ENCODE data around the gene CEP78. TPM values are rescaled to one million over a fixed set of nuclear protein-coding genes. Genes with fewer than 3 reads are reported as not detected.

The CEP78 gene
- total RNA-seq, 1 experiment from 2014 or later = 57.8 TPM

DNA sequence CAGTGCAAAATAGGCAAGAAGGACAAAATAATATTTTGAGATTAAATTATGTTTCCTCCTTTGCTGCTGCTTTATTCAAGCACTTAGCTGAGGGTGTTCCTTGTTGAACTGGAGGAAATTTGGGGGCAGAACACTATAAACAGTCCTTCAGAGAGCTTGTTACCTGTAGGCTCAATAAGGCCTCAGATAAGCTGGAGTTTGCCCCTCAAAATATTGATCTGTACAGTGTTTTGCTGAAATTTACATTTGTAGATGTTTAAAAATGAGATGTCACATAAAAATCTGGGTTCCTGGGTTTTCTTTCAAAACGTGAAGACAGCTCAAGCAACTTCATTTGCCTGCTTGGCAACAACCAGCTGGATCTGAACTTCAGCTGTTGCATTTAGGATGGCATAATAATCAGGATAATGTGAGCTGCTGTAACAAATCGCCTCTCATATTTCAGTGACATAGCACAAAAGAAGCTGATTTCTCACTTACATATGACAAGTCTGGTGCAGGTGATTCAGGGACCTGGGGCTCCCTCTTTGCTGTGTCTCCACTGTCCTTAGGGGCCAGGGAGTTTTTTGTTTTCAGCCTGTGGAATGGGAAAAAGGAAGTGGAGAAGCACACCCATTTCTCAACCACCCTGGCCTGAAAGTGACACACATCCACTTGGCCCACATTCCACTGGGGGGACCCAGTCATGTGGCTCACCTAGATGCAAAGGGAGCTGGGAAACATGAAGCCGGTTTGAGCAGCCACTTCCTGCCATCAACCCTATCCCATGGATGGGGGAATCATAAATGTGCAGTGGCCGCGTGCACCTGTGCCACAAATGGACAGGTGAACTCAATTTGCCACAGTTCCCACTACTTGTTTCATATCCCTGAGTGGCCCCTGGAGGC is 58.7 kb downstream of the CEP78 start:
- DNase-seq = no peak
- no peak overlapping the region; a peak in 1 of 7 replicates for H3K27ac Mint-ChIP-seq
- peaks cover 17% of the 10 kb centered on the region; the same call in 1 of the 2 replicates for H3K79me2 ChIP-seq (ENCODE audit: insufficient read depth, low read length)

More for the DNA sequence above, 58.7 kb downstream of the CEP78 start:
- no peaks in the 10 kb centered on the region for H3K4me1 ChIP-seq (ENCODE audit: insufficient read depth, low read length)
- peaks cover 11 to 19% (median 17%) of the 10 kb centered on the region in 3 experiments for H3K36me3 Mint-ChIP-seq (ENCODE audit: insufficient read depth in 1 of 3, low read depth in 3 of 3)
- no peak overlapping the region for H3K18ac ChIP-seq (ENCODE audit: insufficient read length, low read depth, low read length)
- H2AFZ ChIP-seq (ENCODE audit: low read length) = no peak overlapping the region
- H2BK5ac ChIP-seq (ENCODE audit: insufficient read length, low read length) = no peak overlapping the region
- no peak overlapping the region for H3K27ac ChIP-seq (ENCODE audit: insufficient read length, low read depth, low read length)
- H2BK20ac ChIP-seq (ENCODE audit: low read depth, low read length, poor library complexity, severe bottlenecking) = no peak overlapping the region
- H3K27me3 Mint-ChIP-seq (ENCODE audit: low read depth) = no peaks in the 10 kb centered on the region; the same call in 1 of the 2 replicates
- H4K8ac ChIP-seq (replicated peaks; ENCODE audit: insufficient read length, low read depth, low read length) = no peak overlapping the region
- no peaks in the 10 kb centered on the region for H3K79me1 ChIP-seq (ENCODE audit: insufficient read depth, low read depth, low read length, poor library complexity, severe bottlenecking)
- no peak overlapping the region for H3K4me2 ChIP-seq (ENCODE audit: insufficient read depth, insufficient read length, low read length)
- no peak overlapping the region for H3K4ac ChIP-seq (ENCODE audit: low read depth, low read length)
- peaks cover 0 to 3% of the 10 kb centered on the region in 2 experiments; a peak in 2 of 5 replicates for H3K9me3 Mint-ChIP-seq
- TF ChIP-seq, protein P1, sequence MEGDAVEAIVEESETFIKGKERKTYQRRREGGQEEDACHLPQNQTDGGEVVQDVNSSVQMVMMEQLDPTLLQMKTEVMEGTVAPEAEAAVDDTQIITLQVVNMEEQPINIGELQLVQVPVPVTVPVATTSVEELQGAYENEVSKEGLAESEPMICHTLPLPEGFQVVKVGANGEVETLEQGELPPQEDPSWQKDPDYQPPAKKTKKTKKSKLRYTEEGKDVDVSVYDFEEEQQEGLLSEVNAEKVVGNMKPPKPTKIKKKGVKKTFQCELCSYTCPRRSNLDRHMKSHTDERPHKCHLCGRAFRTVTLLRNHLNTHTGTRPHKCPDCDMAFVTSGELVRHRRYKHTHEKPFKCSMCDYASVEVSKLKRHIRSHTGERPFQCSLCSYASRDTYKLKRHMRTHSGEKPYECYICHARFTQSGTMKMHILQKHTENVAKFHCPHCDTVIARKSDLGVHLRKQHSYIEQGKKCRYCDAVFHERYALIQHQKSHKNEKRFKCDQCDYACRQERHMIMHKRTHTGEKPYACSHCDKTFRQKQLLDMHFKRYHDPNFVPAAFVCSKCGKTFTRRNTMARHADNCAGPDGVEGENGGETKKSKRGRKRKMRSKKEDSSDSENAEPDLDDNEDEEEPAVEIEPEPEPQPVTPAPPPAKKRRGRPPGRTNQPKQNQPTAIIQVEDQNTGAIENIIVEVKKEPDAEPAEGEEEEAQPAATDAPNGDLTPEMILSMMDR (conservative IDR thresholded peaks at IDR 0.05) = no peak
- peaks cover 13% of the 10 kb centered on the region for H3K23me2 ChIP-seq (ENCODE audit: insufficient read length, low read depth, low read length, poor library complexity, severe bottlenecking)
- no CpG with 5 or more reads among the region's 5 CpGs for WGBS (ENCODE audit: extremely low coverage, insufficient read length, low lambda C conversion rate)
- no peak overlapping the region for H2AK5ac ChIP-seq (ENCODE audit: insufficient read length, low read length)
- H2BK12ac ChIP-seq (ENCODE audit: insufficient read length, low read depth, low read length) = no peak overlapping the region
- no peak overlapping the region for H3K56ac ChIP-seq (ENCODE audit: insufficient read length, low read depth, low read length)
- H3K4me1 Mint-ChIP-seq = peaks cover 19 to 26% of the 10 kb centered on the region in 2 experiments
- no peak overlapping the region for H2BK120ac ChIP-seq (ENCODE audit: low read depth, low read length, poor library complexity, severe bottlenecking)
- no peak overlapping the region for H3K9ac ChIP-seq (ENCODE audit: extremely low read depth, insufficient read length, low read length)
- peak overlapping the region in 1 of 2 experiments; percentile 1; a peak in 1 of 5 replicates for H3K4me3 Mint-ChIP-seq
- no peak overlapping the region for H3T11ph ChIP-seq (ENCODE audit: low read length)
- no peaks in the 10 kb centered on the region for H3K27me3 ChIP-seq (ENCODE audit: insufficient read depth, low read length)
- no peak overlapping the region for H4K5ac ChIP-seq (ENCODE audit: insufficient read length, low read depth, low read length)
- H4K91ac ChIP-seq (ENCODE audit: insufficient read length, low read depth, low read length) = no peak overlapping the region
- no peaks in the 10 kb centered on the region for H4K20me1 ChIP-seq (ENCODE audit: control insufficient read depth, insufficient read depth, insufficient read length)
- no peaks in the 10 kb centered on the region for H3K9me3 ChIP-seq (ENCODE audit: control insufficient read depth, low read depth, low read length)
- no peak overlapping the region for H2BK15ac ChIP-seq (ENCODE audit: low read depth, low read length)
- H3K23ac ChIP-seq (ENCODE audit: insufficient read length, low read depth, low read length) = no peak overlapping the region
- no peak overlapping the region for H3K14ac ChIP-seq (ENCODE audit: insufficient read depth, low read length)
